Activated T-cell treated with anti-CD3 and anti-CD28 coated beads for 1 hour (primary cell): ENCODE data around the gene KCNMA1.

Experiments used
- DNase-seq: peaks from one replicate; pipeline ENCODE4 v3.0.0-alpha.2; 2020; ENCODE audit warnings: low read depth

Gene KCNMA1

GRCh38 chr10:77631241-77631640, 6.4 kb downstream of the KCNMA1 start:
- no peak for DNase-seq

GRCh38 chr10:77630507-77630848, 7.1 kb downstream of the KCNMA1 start:
- no peak for DNase-seq

DNA sequence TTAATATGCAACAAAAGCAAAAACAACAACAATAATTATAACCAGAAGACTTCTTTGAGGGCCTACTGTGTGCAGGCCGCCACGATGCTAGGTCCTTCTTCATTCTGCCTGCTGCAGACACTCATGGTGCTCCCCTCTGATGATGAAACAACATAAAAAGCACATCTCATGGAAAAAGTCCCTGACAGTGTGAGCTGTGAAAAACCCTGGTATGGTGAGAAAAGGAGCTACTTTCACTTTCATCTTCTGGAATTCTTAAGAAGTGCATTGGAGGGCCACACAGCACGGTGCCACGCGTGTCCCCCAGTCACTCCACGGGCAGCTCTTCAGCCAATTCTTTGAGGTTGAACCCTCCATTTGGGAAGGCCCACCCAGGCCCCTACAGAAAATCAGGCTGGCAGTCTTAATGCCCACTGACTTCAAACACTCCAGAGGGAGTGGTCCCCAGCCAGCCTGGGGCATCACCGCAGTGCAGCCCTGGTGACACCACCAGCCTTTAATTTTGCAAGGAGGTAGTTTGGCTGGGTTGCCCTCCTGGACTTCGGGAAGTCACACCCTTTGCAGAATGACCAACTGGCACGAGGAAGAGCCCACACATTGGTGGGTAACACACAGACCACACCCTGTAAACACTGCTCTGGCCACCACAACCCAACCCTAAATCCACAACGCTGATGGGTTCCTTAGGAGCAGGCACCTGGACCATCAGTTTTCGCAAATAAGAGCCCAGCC, 7.7 kb downstream of the KCNMA1 start:
- DNase-seq: no peak

GRCh38 chr10:77628906-77629730, 8.5 kb downstream of the KCNMA1 start:
- DNase-seq: no peak

GRCh38 chr10:77626266-77626935, 11.2 kb downstream of the KCNMA1 start:
- DNase-seq: no peak

- DNase-seq: no peak
Observed at GRCh38 chr10:77625379-77625778, 12.2 kb downstream of the KCNMA1 start.

- no peak for DNase-seq
Observed at GRCh38 chr10:77622889-77623291, 14.7 kb downstream of the KCNMA1 start.

GRCh38 chr10:77620731-77621130, 16.9 kb downstream of the KCNMA1 start:
- no peak for DNase-seq

- DNase-seq: no peak
Observed at GRCh38 chr10:77619964-77620703, 17.5 kb downstream of the KCNMA1 start.

GRCh38 chr10:77618117-77618516, 19.5 kb downstream of the KCNMA1 start:
- DNase-seq: no peak

- DNase-seq: no peak
Observed at GRCh38 chr10:77616766-77617165, 20.8 kb downstream of the KCNMA1 start.

DNA sequence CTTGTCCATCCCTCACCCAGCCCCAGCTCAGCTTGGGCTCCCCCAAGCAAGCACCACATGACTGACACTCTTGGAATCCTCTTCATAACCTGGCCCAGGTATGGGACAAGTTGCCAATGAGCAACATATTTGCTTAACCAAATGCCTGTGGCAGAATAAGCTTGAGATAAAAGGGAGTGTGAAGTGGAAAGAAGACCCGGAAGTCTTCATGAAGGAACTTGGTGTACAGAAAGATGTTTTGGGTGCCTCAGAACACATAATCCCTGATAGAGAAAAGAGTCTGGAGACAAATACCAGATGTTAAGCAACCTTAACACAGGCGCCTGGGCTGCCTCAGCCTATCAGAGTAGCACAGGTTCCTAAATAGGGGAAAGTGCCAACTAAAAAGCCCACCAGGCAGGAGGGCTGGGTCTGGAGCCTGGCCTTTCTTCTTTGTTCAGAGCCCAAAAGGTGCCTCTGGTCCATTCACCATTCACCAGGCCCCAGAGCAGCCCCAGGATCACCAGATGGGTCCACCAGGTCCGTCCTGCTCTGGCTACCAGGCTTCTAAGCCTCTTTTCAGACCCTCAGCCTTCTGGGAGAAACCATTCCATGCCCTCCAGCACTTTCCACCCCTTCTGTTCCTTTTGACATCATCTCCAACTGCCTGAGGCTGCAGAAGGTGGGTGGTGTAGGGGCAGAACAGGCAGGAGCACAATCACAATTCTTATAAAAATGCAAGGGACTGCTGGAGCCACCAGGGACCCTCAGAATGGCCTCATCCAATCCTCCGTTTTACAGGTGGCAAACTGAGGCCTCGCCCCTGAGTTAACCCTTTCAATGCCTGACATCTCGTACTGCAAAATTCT, 22.6 kb downstream of the KCNMA1 start:
- DNase-seq: no peak

- DNase-seq: no peak
Observed at GRCh38 chr10:77613476-77614130, 24.0 kb downstream of the KCNMA1 start.

GRCh38 chr10:77611670-77612069, 25.9 kb downstream of the KCNMA1 start:
- no peak for DNase-seq

DNA sequence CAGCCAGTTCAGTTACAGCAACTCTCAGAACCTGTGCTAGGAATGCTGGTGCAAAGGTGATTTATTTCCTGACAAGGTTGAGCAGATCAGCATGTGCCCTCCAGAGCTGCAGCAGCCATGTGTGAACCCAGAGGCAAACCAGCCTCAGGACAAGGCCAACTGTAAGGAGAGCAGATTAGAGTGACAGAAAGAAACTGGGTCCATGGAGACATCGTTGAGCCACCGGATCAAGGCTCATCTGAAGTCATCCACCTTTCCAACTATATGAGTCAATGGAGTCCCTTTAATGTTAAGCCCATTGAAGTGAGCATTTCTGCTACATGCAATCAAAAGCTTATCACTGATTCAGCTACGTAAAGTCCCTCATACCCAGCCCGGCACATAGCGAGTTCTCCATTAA, 26.4 kb downstream of the KCNMA1 start:
- no peak for DNase-seq

DNA sequence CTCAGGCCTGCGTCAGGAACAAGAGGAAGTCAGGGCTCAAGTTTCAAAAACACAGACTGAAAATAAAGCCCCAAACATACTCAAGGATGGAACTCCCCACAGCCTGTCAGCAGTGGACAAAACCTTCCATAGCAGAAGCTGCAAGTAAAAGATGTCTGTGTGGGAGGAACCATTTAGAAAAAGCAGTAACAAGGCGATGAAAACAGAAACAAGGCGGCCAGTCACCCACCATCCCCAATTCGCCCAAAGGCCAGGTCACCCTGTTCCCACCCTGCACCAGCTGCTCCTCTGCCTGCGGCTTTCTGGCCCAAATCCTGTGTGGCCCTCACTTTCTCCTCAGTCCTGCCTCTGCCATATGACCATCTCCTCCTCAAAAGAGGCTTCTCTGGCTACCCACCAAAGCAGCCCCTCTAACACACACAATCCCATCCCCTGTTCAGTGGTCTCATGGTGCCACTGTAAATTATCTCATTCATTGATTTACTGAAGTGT, 27.8 kb downstream of the KCNMA1 start:
- DNase-seq: no peak

- no peak for DNase-seq
Observed at GRCh38 chr10:77608281-77608680, 29.3 kb downstream of the KCNMA1 start.

DNA sequence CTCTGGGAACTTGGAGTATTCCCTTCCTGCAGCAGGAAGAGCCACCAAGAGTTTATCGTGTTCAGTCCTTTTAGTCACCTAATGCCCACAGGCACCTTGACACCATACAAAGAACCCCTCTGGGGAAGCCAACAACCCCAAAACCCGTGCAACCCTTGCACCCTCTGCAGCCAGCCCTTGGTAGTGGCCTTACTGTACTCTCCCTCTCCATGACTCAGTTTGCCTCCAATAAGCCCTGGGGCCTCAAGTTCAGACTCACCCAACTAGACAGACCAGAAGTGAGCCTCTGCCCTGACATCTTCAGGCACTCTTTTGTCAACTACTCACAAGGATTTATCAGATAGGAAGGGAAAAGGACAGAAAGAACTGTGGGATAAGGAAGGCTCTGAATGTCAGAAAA, 30.9 kb downstream of the KCNMA1 start:
- DNase-seq: no peak

- DNase-seq: no peak
Observed at GRCh38 chr10:77605466-77605865, 32.1 kb downstream of the KCNMA1 start.

DNA sequence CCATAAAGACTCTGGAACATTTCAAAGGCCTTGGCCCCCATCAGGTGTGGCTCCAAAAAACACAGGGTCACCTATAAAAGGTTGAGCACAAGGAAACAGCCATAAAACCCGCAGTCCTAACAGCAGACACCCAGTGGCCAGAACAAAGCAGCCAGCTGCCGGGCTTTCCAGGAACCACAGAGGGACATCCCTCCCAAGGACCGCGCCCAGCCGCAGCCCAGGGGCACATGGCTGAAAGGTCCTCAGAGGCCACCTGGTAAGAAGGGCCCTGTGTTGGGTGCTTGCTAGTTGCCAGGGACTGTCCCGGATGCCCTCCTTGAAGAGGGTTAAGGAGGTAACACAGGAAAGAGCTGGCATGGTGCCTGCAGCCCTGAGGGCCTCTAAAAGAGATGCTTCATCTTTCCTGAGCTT, 32.7 kb downstream of the KCNMA1 start:
- no peak for DNase-seq

- no peak for DNase-seq
Observed at GRCh38 chr10:77604063-77604462, 33.5 kb downstream of the KCNMA1 start.
